GM21723 (cell line): ENCODE results near the gene CLCNKA.
"Not testable (repeated sequence)": the region's sequence is repeated elsewhere in the genome, so short reads cannot be mapped to it uniquely, and the experiment has no call there.

Source experiments
- ATAC-seq: cut with Tn5 transposase; IDR thresholded peaks from one replicate; pipeline ENCODE4 v1.9.1; 2021; ENCODE audit warnings: mild to moderate bottlenecking, moderate library complexity; ENCODE audit not compliant: unreplicated experiment

CLCNKA gene

DNA sequence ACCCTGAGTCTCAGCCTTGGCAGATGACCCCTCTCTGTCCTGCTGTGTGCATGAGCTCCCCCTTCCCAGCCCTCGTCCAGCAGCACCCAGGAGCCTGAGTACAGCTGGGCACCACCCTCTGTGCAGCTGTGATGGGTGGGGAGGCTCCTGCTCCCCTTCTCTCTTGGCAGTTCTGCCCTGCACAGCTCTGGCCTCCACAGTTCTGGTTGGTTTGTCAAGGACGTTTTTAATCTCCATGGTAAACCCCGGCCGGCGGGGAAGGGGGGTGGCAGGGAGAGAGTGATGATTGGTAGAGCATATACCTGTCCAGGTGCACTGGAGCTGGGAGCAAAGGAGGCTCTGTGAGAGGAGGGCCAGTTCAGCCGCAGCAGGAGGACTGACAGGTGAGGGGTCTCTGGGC, at the start of gene CLCNKA:
Gene CLCNKA (plus strand): TSS at position 356 of the 400 bp plus-strand sequence. CDS start 584 bp downstream, outside the sequence.
- no peak for ATAC-seq

DNA sequence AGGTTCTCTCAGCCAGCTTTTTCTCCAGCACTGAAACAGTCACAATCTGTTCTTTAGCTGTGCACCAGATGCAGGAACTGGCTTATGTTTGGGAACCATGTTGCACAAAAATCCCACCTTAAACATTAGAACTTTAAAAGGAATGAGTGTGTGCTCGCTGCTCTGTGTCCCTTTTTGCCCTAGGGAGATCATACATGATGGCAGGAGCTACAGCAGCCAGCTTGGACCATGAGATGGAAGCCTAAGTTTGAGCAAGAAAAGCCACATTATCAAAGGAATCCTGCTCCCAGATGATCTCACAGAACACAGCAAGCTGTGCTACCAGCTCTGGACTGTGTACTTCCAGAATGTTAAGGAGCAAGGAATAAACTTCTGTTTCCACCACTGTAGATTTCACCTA, 49.4 kb upstream of the CLCNKA start:
- ATAC-seq: no peak

DNA sequence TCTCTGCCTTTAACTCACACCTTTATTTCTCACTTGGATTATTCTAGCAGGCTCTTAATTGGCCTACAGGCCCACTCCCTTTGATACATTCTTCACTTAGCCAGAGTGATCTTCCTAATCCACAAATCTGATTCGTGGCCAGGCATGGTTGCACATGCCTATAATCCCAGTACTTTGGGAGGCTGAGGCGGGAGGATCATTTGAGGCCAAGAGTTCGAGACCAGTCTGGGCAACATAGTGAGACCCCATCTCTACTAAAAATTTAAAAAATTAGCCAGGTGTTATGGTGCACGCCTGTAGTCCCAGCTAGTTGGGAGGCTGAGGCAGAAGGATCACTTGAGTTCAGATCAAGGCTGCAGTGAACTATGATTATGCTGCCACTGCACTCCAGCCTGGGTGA, 48.1 kb upstream of the CLCNKA start:
- no peak for ATAC-seq

DNA sequence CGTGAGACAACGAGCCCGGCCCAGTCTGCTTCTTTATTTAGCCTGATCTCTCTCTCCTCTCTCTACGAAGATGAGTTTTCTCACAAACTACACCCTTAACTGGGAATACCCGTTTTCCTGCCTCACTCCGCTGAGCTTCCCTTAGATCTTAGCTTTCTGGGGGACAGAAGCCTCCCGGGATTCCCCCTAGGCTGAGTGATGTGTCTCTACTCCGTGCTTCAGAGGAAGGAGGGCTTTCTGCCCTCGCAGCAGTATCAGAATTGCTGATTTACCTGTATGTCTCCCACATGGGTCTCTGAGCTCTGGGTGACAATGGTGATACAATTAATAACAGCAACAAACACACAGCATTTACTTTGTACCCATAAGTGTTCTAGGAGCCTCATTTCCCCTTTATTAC, 47.0 kb upstream of the CLCNKA start:
- ATAC-seq: peak; percentile 40

DNA sequence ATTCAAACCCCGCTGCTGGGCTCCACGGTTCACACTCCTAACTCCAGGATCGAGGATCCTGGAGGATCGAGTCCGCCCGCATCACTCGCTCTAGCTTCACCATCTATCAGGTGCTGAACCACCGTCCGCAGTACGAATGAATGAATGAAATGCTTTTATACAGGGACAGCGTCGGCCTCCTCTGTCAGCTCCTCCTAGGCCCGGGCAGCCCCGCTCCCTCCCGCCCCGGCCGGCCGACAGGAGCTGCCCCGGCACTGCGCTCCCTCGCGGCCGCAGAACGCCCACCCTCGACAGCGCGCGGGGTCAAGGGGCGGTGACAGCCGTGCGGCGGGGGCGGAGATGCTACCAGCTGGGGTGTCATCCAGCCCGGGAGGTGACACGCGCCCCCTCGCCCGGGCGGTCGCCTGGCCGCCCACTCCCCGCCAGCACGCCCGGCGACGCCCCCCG, 46.5 kb upstream of the CLCNKA start:
- ATAC-seq: peak; percentile 65

DNA sequence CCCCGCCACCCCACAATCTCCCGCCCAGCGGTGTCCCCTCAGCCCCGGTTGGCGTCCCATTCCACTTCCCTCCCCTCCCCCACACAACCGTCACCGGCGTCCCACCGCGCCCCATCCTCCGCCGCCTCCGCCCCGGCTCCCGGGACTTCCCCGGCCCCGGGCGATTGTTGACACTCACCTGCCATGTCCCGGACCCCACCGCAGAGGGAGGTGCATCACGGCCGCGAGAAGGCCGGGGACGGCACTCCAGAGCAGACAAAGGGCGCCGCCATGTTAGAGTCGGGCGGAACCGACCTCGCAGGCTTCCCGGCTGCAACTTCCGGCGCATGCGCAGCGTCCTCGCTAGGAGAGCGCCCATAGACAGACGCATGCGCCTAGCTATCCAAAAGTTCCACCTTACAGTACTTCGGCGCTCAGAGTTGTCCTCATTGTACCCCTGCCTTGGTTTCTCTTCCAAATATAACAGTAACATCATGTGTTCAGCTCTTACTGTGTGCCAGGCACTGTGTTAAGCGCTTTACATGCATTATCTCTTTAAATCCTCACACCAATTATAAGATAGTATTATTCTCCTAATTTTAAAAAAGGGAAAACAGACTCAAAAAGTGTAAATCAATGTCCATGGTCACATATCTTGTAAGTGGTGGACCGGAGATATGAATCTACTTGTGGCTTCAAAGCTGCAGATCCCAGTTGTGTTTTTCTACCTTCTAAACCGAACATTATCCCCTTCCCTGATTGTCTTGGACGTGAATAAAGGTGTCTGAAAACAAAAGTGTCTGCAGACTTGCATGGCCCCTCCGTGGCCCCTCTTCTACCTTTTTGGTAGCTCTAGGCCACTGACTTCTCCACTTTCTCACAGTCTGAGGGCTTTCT, 45.8 kb upstream of the CLCNKA start, which contains the start of gene ZBTB17:
Gene ZBTB17 (minus strand): TSS at position 297 of the 876 bp plus-strand sequence. CDS start 27,606 bp downstream, outside the sequence.
- ATAC-seq: peak; percentile 64

DNA sequence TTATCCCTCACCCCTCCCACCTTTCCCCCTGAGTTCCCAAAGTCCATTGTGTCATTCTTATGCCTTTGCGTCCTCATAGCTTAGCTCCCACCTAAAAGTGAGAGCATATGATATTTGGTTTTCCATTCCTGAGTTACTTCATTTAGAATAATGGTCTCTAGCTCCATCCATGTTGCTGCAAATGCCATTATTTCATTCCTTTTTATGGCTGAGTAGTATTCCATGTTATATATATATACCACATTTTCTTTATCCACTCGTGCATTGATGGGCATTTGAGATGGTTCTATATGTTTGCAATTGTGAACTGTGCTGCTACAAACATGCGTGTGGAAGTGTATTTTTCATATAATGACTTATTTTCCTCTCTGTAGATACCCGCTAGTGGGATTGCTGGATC, 43.9 kb upstream of the CLCNKA start:
- ATAC-seq: not testable (repeated sequence)

DNA sequence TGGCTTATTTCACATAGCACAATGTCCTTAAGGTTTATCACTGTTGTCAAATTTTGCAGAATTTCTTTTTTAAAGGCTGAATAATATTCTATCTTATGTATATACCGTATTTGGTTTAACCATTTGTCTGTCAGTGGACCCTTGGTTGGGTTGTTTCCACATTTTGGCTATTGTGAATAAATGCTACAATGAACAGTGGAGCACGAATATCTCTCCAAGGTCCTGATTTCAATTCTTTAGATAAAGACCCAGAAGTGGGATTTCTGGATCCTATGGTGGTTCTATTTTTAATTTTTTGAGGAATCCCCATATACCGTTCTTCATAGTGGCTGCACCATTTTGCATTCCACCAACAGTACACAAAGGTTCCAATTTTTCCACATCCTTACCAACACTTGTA, 40.2 kb upstream of the CLCNKA start:
- ATAC-seq: no peak

DNA sequence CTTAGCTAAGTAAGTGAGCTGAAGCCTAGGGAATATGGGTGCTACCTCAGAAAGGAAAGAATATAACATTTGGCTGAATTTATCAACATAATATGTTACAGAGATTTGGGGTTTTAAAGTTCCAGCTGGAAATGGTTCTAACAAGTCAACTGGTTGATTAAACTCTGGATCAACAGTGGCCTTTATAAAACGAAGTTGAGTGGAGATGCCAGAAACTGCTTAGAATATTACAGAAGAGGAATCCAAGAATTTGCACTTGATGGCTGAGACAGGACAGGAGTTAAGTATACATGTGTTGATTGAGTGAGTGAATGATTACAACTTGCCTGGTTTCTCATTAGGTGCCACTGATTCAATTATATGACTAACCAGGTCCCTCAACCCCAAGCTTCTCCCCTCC, 38.6 kb upstream of the CLCNKA start:
- no peak for ATAC-seq

DNA sequence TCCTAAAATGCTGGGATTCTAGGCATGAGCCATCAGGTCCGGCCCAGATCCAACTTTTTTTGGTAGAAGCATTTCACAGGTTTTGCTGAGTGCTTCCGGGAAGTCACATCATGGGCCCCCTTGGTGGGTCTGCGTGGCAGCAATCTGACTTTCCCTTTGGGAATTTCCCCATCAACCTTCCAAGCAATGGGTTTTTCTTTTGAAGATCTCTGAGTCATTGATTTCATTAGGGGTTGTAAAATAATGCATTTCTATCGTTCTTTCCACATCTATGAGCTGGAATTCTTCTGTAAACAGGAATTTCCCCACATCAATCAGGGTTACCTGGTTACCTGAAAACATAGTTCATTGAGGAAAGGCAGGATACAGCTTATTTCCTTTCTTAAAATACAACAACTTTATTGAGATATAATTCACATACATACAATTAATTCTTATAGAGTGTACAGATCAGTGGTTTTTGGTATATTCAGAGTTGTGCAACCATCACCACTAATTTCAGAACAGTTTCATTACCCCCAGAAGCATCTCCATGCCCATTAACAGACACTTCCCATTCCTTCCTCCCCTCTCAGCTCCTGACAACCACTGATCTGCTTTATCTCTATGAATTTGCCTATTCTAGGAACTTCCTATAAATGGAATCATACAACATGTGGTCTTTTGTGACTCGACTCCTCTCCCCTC, 36.1 kb upstream of the CLCNKA start:
- ATAC-seq: no peak

DNA sequence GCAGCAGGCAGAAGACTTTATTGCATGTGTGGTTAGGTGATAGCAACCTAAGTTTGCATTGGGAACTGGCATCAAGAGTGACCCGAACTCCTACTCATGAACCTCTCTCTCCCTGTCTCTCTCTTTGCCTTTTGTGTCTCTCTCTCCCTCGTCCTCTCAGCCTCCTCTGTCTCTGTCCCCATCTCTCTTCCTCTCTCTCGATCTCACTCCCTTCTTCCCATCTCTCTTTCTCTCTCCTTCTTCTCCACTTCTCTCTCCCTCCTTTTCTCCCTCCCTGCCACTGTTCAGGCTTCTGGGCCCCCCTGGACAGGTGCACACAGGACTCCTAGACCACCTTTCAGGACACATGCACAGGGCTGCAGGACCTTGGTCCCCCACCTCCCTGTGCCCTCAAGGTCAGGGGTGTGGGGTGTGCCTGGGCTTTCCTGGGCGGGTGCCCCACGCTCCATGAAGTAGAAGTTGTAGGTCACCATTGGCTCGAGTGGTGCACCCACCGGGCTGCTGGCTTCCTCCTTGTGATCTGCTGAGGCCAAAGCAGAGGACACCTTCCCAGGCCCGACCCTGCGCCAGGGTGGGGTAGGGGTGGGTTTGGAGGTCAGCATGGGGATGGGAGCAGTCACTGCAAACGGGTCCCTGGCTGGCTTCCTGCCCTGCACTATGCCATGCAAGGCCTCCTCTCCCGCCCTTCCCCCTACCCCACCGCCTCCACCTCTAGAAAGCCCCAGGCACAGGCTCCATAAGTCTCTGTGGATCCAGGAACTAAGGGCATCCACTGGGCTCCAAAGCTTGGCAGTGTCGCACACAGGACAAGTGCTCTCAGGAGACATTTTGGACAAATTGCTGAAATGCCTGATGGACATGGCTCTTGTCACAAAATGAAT, 32.7 kb upstream of the CLCNKA start:
- ATAC-seq: no peak

DNA sequence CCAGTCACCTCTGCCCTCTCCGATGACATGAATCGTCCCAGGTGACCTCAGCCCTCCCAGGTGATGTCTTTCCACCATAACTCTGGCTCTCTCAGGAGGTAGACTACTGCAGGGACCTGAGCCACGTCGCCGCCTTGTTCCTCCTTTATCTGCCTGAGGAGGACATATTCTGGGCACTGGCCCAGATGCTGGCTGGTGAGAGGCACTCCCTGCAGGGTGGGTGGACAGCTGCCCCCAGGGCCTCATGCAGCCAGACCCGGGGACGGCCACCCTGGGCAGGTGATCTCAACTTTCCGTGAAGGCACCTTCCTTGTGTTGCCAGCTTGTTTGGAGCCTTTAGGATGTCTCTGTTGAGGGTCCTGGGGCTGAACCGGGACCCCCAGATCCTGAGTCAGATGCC, 32.1 kb upstream of the CLCNKA start:
- ATAC-seq: no peak

DNA sequence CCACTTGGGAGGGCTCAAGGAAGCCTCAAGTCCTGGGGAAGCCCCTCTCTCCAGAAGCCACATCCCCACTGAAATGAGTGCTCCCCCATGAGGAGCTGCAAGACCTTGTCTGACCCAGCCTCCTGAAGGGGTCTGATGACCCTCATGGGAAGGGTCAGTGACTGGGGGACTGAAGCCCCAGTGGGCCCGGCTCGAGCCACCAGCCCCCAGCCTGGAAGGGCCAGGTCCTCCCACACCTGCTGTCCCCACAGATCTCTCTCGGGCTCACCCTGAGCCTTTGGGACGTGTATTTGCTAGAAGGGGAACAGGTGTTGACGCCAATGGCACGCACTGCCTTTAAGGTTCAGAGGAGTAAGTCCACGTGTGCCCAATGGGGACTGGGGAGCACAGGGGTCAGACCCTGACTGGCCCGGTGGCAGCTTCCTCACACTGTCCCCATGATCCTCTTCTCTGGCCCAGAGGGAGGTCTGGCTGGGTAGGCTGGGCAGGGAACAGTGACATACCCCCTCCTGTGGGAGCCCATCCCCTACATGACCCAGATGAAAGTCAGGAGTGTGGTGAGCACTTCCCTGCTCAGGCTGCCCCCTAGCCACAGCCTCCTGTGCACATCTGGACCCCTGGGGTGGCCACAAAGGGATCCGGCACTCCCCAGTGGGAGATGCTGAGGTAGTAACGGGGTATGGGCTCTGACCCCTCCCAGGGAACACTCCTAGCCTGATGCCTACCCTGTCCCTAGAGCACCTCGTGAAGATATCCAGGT, 30.2 kb upstream of the CLCNKA start:
- ATAC-seq: no peak

DNA sequence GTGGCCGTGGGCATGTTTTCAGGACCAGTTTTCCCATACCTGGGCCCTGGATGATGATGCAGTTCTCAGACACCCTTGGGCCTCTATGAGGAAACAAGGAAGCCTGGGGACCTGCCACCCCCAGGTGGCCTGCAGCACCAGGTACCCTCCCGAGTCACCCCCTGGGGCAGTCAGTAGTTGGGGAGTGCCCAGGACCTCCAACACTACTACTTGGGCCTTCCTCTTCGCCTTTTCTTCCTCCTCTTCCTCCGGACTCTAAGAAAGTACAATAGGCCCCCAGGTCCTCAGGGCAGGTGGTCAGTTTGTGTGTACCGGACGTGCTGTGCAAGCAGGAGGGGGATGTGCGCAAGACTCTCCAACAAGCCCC, 29.7 kb upstream of the CLCNKA start:
- ATAC-seq: no peak

DNA sequence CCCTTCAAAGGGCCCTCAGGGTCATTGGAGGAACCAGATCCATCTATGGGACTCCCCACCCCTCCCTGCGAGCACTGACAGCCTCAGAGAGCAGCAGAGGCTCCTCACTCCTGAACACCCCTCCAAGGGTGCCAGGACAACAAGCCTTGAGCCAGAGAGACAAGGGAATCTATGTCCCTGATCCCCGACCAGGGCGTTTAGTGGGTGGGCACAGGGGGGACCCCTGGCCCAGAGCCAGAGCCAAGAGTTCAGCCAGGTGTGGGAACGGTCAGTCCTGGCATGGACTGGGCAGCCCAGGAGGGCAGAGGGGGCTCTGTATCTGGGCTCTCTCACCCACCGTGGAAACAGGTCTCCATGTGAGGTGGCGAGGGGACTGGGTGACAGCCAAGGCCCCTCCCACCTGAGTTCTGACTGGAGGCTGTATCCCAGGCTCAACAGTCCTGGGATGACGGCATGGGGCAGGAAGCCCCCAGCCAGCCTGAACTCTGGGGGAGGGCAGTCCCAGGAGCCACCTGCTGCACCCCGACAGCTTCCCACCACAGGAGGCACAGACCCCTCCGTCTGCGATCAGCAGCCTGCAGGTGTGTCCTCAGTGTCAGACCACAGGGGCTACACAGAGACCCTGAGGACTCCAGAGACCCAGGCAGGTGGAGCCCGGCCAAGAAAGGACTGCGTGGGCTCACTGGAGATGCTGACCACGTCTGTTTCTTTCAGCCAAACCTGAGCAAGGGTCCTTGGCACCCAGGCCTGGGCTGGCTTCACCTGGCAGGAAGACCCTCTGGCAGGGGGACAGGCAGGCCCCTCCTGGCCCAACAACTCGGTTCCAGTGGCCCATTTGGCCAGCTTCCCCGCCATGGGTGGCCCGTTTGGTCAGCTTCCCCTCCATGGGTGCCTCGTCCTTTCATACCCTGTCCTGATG, 29.0 kb upstream of the CLCNKA start:
- ATAC-seq: no peak

DNA sequence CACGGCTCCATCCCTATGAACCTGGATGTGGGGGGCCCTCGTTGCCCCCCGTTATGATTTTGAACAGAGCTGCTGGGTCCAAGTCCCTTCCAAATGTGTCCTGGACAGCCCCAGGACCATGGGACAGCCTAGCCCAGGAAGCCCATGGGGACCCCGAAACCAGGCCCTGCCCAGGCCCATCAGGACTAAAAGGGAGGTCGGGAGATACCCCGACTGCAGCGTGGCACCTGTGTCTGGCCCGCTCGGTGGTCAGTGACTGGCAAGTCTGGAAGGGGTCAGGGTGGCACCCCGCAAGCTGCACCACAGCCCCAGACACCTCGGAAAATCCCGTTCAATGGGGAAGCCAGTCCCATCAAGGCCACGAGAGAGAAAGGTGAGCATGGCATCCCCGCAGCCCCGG, 28.2 kb upstream of the CLCNKA start:
- ATAC-seq: no peak

DNA sequence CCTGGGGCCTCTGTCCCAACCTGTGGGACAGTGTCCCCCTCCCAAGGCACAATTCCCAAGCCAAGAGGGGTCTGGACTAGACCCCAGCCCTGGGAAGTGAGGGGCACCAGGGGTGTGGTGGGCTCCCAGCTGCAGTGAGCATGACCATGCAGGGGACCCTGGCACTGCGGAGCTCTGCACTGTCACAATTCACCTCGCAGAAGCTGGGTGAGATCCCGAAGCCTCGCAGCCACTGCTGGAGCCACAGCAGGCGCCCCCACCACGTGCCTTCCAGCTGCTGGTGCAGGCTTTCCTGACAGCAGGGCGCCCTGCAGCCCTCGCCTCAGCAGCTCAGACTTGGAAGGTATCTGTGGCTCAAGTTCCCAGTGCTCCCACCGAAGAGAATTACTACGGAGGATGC, 27.8 kb upstream of the CLCNKA start:
- no peak for ATAC-seq

DNA sequence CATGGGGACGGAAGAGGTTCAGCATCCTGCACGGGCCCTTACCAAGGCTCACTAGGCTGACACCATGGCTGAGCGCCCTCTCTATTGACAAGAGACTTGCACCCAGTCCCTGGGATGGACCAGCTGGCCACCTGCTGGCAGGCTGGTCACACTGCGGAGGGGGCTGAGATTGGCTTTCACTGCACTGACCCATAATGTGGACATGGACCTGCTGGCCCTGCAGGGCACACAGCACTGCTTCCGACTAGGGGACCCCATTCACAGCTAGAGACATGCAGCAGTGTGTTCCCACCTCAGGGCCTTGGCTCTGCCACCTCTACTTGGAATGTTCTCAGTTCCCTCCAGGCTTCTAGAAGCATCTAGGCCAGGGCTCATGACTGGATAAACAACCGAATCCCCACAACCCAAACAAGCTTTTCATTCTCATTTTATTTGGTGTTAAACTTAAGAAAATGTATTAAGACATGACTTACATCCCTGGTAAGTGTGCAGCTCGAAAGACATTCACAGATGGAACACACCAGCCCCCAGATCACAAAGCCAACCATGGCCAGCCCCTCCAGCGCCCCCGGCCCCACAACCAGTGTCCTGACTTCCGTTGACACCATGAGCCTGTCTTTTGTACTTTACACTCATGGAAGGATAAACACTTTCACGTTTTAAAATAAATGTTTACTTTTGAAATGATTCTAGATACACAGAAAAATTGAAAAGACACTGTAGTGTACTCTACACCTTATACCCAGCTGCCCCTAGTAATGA, 27.1 kb upstream of the CLCNKA start:
- ATAC-seq: no peak
